AG08395 (cell line): ENCODE data around the gene UGT1A10.

Experiments used
- DNase-seq: peaks from one replicate; pipeline ENCODE4 v3.0.0; 2012; ENCODE audit warnings: mixed read lengths, low spot score

Gene UGT1A10

DNA sequence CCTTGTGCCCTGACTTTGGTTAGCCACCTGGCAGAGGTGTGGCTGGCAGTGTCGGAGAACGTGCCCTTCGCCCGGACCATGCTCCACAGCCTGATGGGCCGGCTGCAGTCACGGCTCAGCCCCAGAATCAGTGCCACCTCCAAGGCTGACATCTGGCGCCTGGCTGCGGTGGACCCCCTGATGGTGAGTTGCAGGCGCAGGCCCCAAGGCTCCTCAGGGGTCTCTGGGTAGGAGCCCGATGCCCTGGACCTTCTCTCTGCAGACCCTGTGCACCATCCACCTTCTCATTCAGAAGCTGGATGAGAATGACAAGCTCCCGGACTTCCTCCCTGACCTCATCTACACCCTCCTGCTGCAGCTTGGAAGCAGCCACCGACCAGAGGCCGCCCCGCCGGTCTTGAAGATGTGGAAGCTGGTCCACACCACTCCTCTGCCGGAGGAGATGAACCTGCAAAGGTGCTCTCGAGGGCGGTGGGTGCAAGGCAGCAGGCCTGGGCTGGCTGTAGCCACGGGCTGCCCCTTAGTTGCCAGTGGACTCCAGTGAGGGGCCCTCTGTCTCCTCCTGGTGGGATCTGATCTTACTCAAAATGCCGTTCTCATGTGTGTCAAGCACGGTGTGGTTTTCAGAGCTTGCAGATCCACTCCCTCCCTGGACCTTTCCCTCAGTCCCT, 186.0 kb downstream of the UGT1A10 start:
- no peak for DNase-seq
